Esophagus muscularis mucosa (tissue), 4 donors: ENCODE results near the gene GGACT. TPM values are rescaled to one million over a fixed set of nuclear protein-coding genes. Genes with fewer than 3 reads are reported as not detected.

Source experiments
- DNase-seq: peaks from one replicate; pipeline ENCODE4 v3.0.0-alpha.2; 2017; ENCODE audit errors: extremely low spot score
- H3K27ac ChIP-seq, 4 donors: fragments of 200-600 bp; sonication (generic); replicated peaks in 1 of 4; 1 replicate in 3 of 4; 2 replicates in 1 of 4; pipeline ENCODE4 v1.5.1; 2016 to 2019; ENCODE audit warnings: mild to moderate bottlenecking in 1 of 4
- H3K27me3 ChIP-seq, 4 donors: fragments of 200-600 bp; sonication (generic); one replicate each; pipeline versions ENCODE4 v1.5.1 to v1.6.0; 2016 to 2019
- H3K36me3 ChIP-seq, 4 donors: fragments of 200-600 bp; sonication (generic); one replicate each; pipeline ENCODE4 v1.5.1; 2016 to 2019
- H3K4me1 ChIP-seq, 4 donors: fragments of 200-600 bp; sonication (generic); one replicate each; pipeline ENCODE4 v1.5.1; 2016 to 2019
- H3K4me3 ChIP-seq, 4 donors: fragments of 200-600 bp; sonication (generic); 1 replicate in 2 of 4; 2 replicates in 2 of 4; pipeline ENCODE4 v1.5.1; 2016 to 2019; ENCODE audit warnings: mild to moderate bottlenecking in 4 of 4, moderate library complexity in 1 of 4
- H3K9me3 ChIP-seq, 4 donors: fragments of 200-600 bp; sonication (generic); 1 replicate in 3 of 4; 2 replicates in 1 of 4; pipeline ENCODE4 v1.5.1; 2016 to 2019
- EP300 ChIP-seq: sonication (generic); formaldehyde crosslinking; IDR thresholded peaks from one replicate; pipeline ENCODE4 v1.6.1; 2017; ENCODE audit warnings: antibody characterized with exemption
- POLR2A ChIP-seq: fragments of 450-650 bp; IDR thresholded peaks from one replicate; pipeline ENCODE4 v1.6.1; 2017; ENCODE audit warnings: antibody characterized with exemption, moderate library complexity, mild to moderate bottlenecking, low read depth
- POLR2AphosphoS5 ChIP-seq, 2 donors: sonication (generic); formaldehyde crosslinking; IDR thresholded peaks; one replicate each; pipeline ENCODE4 v1.6.1; 2017; ENCODE audit warnings: antibody characterized with exemption in 2 of 2
- WGBS: methylation state at CpG from one replicate; pipeline ENCODE4 v1.1.5; 2018; 5-methylcytosine and 5-hydroxymethylcytosine counted together
- intact Hi-C: fragments of 100-400 bp; cut with DNase I; formaldehyde crosslinking; loops from one replicate; pipeline ENCODE4 v1.15.1; 2023
- total RNA-seq, 4 donors: library from RNA; depleted of rRNA; stranded (reverse); fragments of >200 nt; gene quantifications; one replicate each; pipeline versions ENCODE4 v1.1.0 to v1.2.1, GENCODE V29; 2016
- TF ChIP-seq, protein P1 (sequence below), 3 experiments: fragments of 200-600 bp in 2 of 3; fragments of 450-650 bp in 1 of 3; sonication (generic) in 2 of 3; IDR thresholded peaks; one replicate each; pipeline ENCODE4 v1.5.1; 2017 to 2019; ENCODE audit warnings: antibody characterized with exemption in 3 of 3, mild to moderate bottlenecking in 2 of 3, moderate library complexity in 1 of 3

Gene GGACT
- total RNA-seq, 4 donors from 2014 or later: 1.2 to 2.9 (median 1.3) TPM

DNA sequence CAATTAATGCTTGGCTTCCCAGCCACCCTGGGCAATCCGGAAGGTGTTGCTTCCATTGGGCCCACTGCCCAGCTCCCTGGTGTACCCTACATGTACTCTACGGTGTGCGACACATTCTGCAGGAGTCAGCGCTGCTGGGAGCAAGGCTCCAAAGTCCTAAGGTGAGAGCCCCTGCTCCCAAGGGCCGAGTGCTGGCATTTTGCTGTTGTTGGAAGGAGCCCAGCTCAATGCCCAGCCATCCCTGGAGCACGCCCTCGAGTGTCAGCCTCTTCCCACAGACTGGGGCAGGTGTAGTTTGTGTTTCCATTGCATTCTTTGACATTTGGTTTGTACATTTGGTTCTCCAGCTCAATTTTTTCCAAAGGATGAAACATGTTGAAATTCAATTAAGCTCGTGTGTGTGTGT, 64.6 kb downstream of the GGACT start:
- H3K4me3 ChIP-seq: no peak overlapping the region
- 82% methylated on average over 8 of the region's 8 CpGs for WGBS
- no peak overlapping the region for H3K27ac ChIP-seq
- H3K27me3 ChIP-seq: no peaks in the 10 kb centered on the region
- no peaks in the 10 kb centered on the region for H3K9me3 ChIP-seq
- no peaks in the 10 kb centered on the region for H3K4me1 ChIP-seq
- peaks cover 7 to 33% (median 21%) of the 10 kb centered on the region in 4 donors for H3K36me3 ChIP-seq
- TF ChIP-seq EP300: no peak
- TF ChIP-seq, protein P1, sequence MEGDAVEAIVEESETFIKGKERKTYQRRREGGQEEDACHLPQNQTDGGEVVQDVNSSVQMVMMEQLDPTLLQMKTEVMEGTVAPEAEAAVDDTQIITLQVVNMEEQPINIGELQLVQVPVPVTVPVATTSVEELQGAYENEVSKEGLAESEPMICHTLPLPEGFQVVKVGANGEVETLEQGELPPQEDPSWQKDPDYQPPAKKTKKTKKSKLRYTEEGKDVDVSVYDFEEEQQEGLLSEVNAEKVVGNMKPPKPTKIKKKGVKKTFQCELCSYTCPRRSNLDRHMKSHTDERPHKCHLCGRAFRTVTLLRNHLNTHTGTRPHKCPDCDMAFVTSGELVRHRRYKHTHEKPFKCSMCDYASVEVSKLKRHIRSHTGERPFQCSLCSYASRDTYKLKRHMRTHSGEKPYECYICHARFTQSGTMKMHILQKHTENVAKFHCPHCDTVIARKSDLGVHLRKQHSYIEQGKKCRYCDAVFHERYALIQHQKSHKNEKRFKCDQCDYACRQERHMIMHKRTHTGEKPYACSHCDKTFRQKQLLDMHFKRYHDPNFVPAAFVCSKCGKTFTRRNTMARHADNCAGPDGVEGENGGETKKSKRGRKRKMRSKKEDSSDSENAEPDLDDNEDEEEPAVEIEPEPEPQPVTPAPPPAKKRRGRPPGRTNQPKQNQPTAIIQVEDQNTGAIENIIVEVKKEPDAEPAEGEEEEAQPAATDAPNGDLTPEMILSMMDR (IDR thresholded peaks at IDR 0.05): no peak
- no peak for TF ChIP-seq POLR2A
- no peak for TF ChIP-seq POLR2AphosphoS5 (IDR thresholded peaks at IDR 0.05)
- intact Hi-C loops: no loop called here
- no peak for DNase-seq

DNA sequence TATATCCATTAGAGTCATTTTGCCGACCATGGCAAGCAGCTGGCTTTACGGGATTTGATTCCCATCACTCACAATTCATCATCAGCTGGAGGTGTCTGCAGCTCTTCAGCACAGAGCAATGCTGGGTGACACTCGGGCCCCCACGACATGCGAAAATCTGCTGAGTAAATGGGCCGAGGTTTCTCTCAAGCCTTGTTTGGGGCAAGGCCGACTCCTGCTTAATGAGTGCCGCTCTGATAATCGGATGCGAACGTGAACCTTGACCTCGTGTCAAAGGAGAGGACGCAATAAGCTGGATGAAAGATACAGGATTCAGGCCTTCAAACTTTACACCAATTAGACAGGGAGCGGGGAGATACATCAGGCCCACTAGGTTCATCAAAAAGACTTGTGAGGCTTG, 65.2 kb downstream of the GGACT start:
- intact Hi-C loops: no loop called here
- Histone ChIP-seq H3K27me3 (no peaks in the 10 kb centered on the region), H3K36me3 (peaks cover 7 to 28% (median 17%) of the 10 kb centered on the region in 4 donors), H3K27ac (no peak overlapping the region), H3K4me3 (no peak overlapping the region), H3K9me3 (no peaks in the 10 kb centered on the region), H3K4me1 (no peaks in the 10 kb centered on the region)
- DNase-seq: no peak
- no peak for TF ChIP-seq EP300
- no peak for TF ChIP-seq POLR2AphosphoS5 (IDR thresholded peaks at IDR 0.05)
- TF ChIP-seq, protein P1 (IDR thresholded peaks at IDR 0.05): no peak
- TF ChIP-seq POLR2A: no peak
- 95% methylated on average over 14 of the region's 14 CpGs for WGBS

GRCh38 chr13:100522618-100523309, 65.8 kb downstream of the GGACT start:
- Histone ChIP-seq H3K9me3 (no peaks in the 10 kb centered on the region), H3K27ac (no peak overlapping the region), H3K4me1 (no peaks in the 10 kb centered on the region), H3K36me3 (peaks cover 7 to 23% (median 12%) of the 10 kb centered on the region in 4 donors), H3K27me3 (no peaks in the 10 kb centered on the region), H3K4me3 (no peak overlapping the region)
- no peak for DNase-seq
- TF ChIP-seq POLR2A (no peak), POLR2AphosphoS5 (IDR thresholded peaks at IDR 0.05) (no peak), EP300 (no peak)
- TF ChIP-seq, protein P1 (IDR thresholded peaks at IDR 0.05): no peak
- intact Hi-C loops: no loop called here
- WGBS: 97% methylated on average over 9 of the region's 9 CpGs

DNA sequence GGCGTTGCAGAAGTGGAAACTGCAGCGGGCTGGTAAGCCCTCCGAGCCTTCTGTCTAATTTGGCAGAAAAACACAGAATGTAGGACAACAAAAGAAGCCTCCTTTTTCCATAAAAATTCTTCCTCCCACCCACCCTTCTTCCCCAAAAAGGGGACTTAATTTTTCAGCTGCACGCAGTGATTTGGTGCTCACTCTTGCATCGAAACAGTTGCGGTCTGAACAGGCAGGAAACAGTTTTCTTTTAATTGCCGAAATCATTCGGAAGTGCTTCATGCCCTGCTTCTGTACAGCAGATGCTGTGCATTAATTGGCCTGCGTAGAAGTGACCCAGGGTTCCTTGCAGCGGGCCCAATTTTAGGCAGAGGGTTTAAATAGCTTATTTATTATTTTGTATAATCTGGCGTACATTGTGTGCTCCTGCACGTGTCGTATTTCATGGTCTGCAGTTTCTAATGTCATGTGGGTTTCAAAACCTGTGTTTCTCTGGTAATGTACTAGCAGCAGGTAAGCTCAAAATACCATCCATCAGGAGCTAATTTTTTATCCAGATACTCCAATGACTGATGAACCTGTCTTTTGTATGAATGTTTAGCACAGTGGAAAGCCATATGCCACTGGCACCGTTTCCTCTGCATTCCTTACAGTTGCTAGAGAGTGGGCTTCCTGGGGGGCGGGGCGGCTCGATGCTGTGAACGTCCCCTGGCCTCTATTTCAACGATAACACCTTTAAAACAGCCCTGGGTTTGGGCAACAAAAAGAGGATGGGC, 66.6 kb downstream of the GGACT start:
- no peak overlapping the region for H3K4me3 ChIP-seq
- no peaks in the 10 kb centered on the region for H3K4me1 ChIP-seq
- H3K36me3 ChIP-seq: peaks cover under 1 to 16% (median 10%) of the 10 kb centered on the region in 4 donors
- no peak overlapping the region for H3K27ac ChIP-seq
- H3K27me3 ChIP-seq: no peaks in the 10 kb centered on the region
- no peaks in the 10 kb centered on the region for H3K9me3 ChIP-seq
- WGBS: 91% methylated on average over 19 of the region's 19 CpGs
- intact Hi-C loops: no loop called here
- no peak for TF ChIP-seq POLR2AphosphoS5 (IDR thresholded peaks at IDR 0.05)
- TF ChIP-seq, protein P1 (IDR thresholded peaks at IDR 0.05): no peak
- DNase-seq: no peak
